ENCODE results near the gene PHKG1.
"Not testable (repeated sequence)": the region's sequence is repeated elsewhere in the genome, so short reads cannot be mapped to it uniquely, and the experiment has no call there.

PHKG1 gene

GRCh38 chr7:56033671-56034432, 58.9 kb downstream of the PHKG1 start:
- peak; percentile 78 for DNase-seq

GRCh38 chr7:56032578-56032977, 60.2 kb downstream of the PHKG1 start:
- DNase-seq: not testable (repeated sequence)

DNA sequence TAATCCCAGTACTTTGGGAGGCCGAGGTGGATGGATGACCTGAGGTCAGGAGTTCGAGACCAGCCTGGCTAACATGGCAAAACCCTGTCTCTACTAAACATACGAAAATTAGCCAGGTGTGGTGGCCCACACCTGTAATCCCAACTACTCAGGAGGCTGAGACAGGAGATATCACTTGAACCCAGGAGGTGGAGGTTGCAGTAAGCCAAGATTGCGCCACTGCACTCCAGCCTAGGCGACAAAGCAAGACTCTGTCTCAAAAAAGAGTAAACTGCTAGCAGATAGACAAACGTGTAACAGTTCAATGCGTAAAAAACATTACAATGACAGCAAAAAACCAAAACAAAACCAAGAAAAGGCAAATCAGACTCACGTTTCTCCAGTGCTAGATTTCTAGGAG, 61.2 kb downstream of the PHKG1 start:
- not testable (repeated sequence) for DNase-seq

- DNase-seq: no peak
These were observed 62.4 kb downstream of the PHKG1 start for GRCh38 chr7:56030340-56030739.

All from CD4-positive, alpha-beta T cell treated with Interleukin-12 subunit alpha and Interleukin-12 subunit beta, for 1 hour (primary cell).